ENCODE data around the gene C10orf62. TPM values are rescaled to one million over a fixed set of nuclear protein-coding genes. Genes with fewer than 3 reads are reported as not detected.
A peak's percentile ranks its signal among the peaks of the same experiment; 100 is the strongest.

C10orf62 gene
- total and polyA plus RNA-seq, 7 experiments from 2014 or later = not detected

DNA sequence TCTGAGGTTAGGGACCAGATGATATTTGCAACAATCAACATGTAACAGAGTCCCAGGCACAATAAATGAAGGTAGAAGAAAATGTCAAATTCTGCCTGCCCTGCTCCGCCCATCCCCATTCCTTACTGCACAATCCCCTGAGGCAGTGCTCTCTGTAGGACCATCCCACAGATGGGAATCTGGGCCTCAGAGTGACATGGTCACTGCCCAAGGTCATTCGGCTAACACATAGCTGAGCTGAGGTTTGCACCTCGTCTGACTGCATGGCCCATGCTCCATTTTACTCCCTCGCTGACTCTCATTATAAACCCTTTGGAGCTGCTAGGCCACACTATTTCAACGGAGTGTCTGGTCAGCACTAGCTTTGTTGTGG is 4.1 kb upstream of the C10orf62 start:
- no peak for DNase-seq
- Mint-ChIP-seq H3K9me3 (no peaks in the 10 kb centered on the region), H3K4me3 (no peak overlapping the region), H3K4me1 (peaks cover 0 to 6% (median 0%) of the 10 kb centered on the region in 7 donors), H3K27ac (no peak overlapping the region), H3K27me3 (no peaks in the 10 kb centered on the region), H3K36me3 (no peaks in the 10 kb centered on the region)
- no peaks in the 10 kb centered on the region for H3K9me3 ChIP-seq (ENCODE audit: control insufficient read depth in 2 of 3, low read length in 3 of 3)
- no peak overlapping the region for H3K27ac ChIP-seq (ENCODE audit: low read depth, low read length)
- H3K4me1 ChIP-seq (ENCODE audit: control insufficient read depth in 2 of 2, insufficient read depth in 2 of 2, low read length in 2 of 2) = no peaks in the 10 kb centered on the region
- H3K27me3 ChIP-seq (ENCODE audit: control insufficient read depth in 2 of 2, insufficient read depth in 2 of 2, low read length in 2 of 2) = no peaks in the 10 kb centered on the region
- ChIA-PET CTCF (interaction anchor here (0.6 kb wide), 1 partner anchor 121 kb away, joined by 4 read pairs; no protein-coding TSS in a partner anchor), POLR2A (no interaction called here)
- no peaks in the 10 kb centered on the region for H3K36me3 ChIP-seq (ENCODE audit: control insufficient read depth in 2 of 3, insufficient read depth in 3 of 3, low read length in 3 of 3)
- ATAC-seq = no peak
- intact Hi-C loops (cut with micrococcal nuclease) = no loop called here
- no peak overlapping the region for H3K4me3 ChIP-seq (ENCODE audit: low read length)

DNA sequence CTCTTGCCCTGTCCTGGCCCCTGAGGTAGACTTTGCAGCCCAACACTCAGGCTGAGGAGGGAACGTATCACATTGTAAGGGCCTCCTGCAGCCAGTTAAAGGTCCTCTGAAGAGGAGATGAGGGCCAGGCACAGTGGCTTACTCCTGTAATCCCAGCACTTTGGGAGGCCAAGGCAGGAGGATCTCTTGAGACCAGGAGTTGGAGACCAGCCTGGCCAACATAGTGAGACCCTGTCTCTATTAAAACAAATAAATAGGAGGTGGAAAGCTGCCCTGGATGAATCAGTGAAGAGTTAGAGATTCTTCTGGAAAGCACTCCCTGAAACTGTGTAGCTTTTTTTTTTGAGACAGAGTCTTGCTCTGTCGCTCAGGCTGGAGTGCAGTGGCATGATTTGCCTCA is 2.3 kb upstream of the C10orf62 start:
- Mint-ChIP-seq H3K27ac (no peak overlapping the region), H3K4me3 (no peak overlapping the region), H3K27me3 (no peaks in the 10 kb centered on the region), H3K4me1 (peaks cover 0 to 8% (median 0%) of the 10 kb centered on the region in 7 donors), H3K36me3 (no peaks in the 10 kb centered on the region), H3K9me3 (no peaks in the 10 kb centered on the region)
- ATAC-seq = no peak
- H3K4me1 ChIP-seq (ENCODE audit: control insufficient read depth in 2 of 2, insufficient read depth in 2 of 2, low read length in 2 of 2) = no peaks in the 10 kb centered on the region
- intact Hi-C loops (cut with micrococcal nuclease) = no loop called here
- H3K9me3 ChIP-seq (ENCODE audit: control insufficient read depth in 2 of 3, low read length in 3 of 3) = no peaks in the 10 kb centered on the region
- no peaks in the 10 kb centered on the region for H3K36me3 ChIP-seq (ENCODE audit: control insufficient read depth in 2 of 3, insufficient read depth in 3 of 3, low read length in 3 of 3)
- no peak for DNase-seq
- POLR2A ChIA-PET = no interaction called here
- H3K4me3 ChIP-seq (ENCODE audit: low read length) = no peak overlapping the region
- H3K27ac ChIP-seq (ENCODE audit: low read depth, low read length) = no peak overlapping the region
- no peaks in the 10 kb centered on the region for H3K27me3 ChIP-seq (ENCODE audit: control insufficient read depth in 2 of 2, insufficient read depth in 2 of 2, low read length in 2 of 2)
- CTCF ChIA-PET = no interaction called here

DNA sequence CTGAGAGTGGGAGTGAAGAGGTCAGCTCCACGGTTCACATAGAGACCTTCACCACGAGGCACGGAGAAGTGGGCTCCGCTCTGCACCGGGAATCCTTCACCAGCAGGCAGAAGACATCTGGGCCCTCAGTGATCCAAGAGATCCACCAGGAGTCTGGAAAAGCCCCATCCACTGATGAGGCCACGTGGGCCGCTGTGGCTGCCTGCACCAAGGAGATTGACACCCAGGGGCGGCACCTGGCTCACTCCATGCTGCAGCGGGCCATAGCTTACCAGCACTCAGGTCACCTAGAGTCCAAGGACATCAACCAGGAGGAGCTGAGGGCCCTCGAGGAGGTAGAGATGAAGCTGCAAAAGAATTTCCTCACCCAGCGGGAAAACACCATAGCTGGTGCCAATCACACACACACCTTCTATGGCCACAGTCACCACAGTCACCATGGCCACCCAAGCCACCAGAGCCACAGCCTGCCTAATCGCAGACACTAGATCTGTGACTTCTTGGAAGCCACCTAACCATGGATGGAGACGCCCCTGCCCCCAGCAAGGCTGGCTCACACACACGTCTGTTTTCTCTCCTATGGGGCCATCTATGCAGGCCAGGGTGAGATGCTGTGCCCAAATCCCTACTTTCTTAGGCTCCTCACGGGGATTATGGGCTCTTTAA is 694 bp downstream of the C10orf62 start:
- CTCF ChIA-PET = no interaction called here

DNA sequence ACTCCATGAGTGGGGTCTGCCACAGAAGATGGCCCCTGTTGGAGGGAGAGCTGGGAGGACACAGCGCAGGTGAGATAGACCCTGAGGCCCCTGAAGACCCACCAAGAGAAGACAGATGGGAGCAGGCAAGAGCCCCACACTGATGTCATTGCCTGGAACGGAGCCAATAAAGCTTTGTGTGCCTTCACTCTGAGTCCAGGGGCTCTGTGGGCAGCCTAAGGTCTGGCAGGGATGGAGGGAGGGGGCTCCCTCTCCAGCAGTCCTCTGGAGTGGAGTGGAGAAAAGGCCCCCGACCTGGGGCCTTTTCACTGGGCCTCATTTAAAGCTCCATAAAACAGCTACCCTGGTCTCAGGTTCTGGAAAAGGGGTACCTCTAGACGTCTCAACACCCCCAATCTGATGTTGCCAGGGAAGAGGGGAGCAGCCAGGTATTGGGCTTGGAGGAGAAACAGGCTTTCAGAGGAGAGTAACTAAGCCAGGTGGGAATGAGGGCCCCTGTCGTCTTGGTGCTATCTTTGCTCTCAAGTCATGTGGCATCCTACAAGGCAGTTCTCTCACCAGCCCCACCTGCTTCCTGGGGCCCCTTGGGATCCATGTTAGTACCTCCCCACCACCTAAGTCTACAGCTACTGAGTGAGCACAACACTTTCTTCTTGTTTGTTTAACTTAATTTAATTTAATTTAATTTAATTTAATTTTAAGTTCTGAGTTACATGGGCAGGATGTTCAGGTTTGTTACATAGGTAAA is 1.4 kb downstream of the C10orf62 start:
- CTCF ChIA-PET = no interaction called here
- intact Hi-C loops (cut with micrococcal nuclease) = no loop called here
- H3K4me1 Mint-ChIP-seq = peaks cover 0 to 8% (median 0%) of the 10 kb centered on the region in 7 donors

More for the DNA sequence above, 694 bp downstream of the C10orf62 start:
- Mint-ChIP-seq H3K9me3 (no peaks in the 10 kb centered on the region), H3K27ac (peak overlapping the region in 1 of 9 donors; percentile 13), H3K27me3 (no peaks in the 10 kb centered on the region), H3K4me1 (peaks cover 0 to 8% (median 0%) of the 10 kb centered on the region in 7 donors), H3K36me3 (no peaks in the 10 kb centered on the region), H3K4me3 (no peak overlapping the region)
- Histone ChIP-seq H3K9me3 (ENCODE audit: control insufficient read depth in 2 of 3, low read length in 3 of 3) (no peaks in the 10 kb centered on the region), H3K4me3 (ENCODE audit: low read length) (no peak overlapping the region), H3K4me1 (ENCODE audit: control insufficient read depth in 2 of 2, insufficient read depth in 2 of 2, low read length in 2 of 2) (no peaks in the 10 kb centered on the region), H3K27me3 (ENCODE audit: control insufficient read depth in 2 of 2, insufficient read depth in 2 of 2, low read length in 2 of 2) (no peaks in the 10 kb centered on the region), H3K36me3 (ENCODE audit: control insufficient read depth in 2 of 3, insufficient read depth in 3 of 3, low read length in 3 of 3) (no peaks in the 10 kb centered on the region), H3K27ac (ENCODE audit: low read depth, low read length) (no peak overlapping the region)
- ATAC-seq (peak; percentile 59), DNase-seq (no peak)
- intact Hi-C loops (cut with micrococcal nuclease) = no loop called here
- POLR2A ChIA-PET = no interaction called here

DNA sequence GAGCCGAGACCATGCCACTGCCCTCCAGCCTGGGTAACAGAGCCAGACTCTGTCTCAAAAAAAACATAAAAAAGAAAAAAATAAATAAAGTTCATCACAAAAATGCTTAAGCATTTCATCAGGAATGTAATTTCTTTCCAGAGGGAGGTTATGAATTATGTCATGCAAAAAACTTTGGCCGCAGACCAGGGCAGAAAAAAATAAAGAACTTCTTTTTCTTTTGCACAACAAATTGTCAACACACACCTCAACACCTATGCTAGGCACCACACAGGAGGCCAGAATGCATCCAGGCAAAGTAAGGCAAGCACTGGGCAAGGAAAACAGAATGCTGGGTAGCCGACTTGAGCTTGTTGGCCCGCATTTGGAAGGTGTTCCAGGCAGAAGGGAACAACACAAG is 3.9 kb downstream of the C10orf62 start:
- no peak overlapping the region for H3K27ac Mint-ChIP-seq
- H3K4me3 ChIP-seq (ENCODE audit: low read length) = no peak overlapping the region
- H3K4me1 ChIP-seq (ENCODE audit: control insufficient read depth in 2 of 2, insufficient read depth in 2 of 2, low read length in 2 of 2) = no peaks in the 10 kb centered on the region
- H3K9me3 ChIP-seq (ENCODE audit: control insufficient read depth in 2 of 3, low read length in 3 of 3) = no peaks in the 10 kb centered on the region
- no peak overlapping the region for H3K4me3 Mint-ChIP-seq
- no peaks in the 10 kb centered on the region for H3K27me3 Mint-ChIP-seq
- H3K9me3 Mint-ChIP-seq = no peaks in the 10 kb centered on the region
- ATAC-seq (no peak), DNase-seq (no peak)
- H3K27ac ChIP-seq (ENCODE audit: low read depth, low read length) = no peak overlapping the region
- H3K4me1 Mint-ChIP-seq = peaks cover 0 to 8% (median 0%) of the 10 kb centered on the region in 7 donors
- ChIA-PET CTCF (no interaction called here), POLR2A (no interaction called here)
- no peaks in the 10 kb centered on the region for H3K27me3 ChIP-seq (ENCODE audit: control insufficient read depth in 2 of 2, insufficient read depth in 2 of 2, low read length in 2 of 2)
- intact Hi-C loops (cut with micrococcal nuclease) = no loop called here
- H3K36me3 Mint-ChIP-seq = no peaks in the 10 kb centered on the region
- H3K36me3 ChIP-seq (ENCODE audit: control insufficient read depth in 2 of 3, insufficient read depth in 3 of 3, low read length in 3 of 3) = no peaks in the 10 kb centered on the region

More for the DNA sequence above, 1.4 kb downstream of the C10orf62 start:
- ATAC-seq (no peak), DNase-seq (no peak)
- POLR2A ChIA-PET = no interaction called here
- Mint-ChIP-seq H3K9me3 (no peaks in the 10 kb centered on the region), H3K4me3 (no peak overlapping the region), H3K27me3 (no peaks in the 10 kb centered on the region), H3K36me3 (no peaks in the 10 kb centered on the region), H3K27ac (peak overlapping the region in 1 of 9 donors; percentile 13)
- no peak overlapping the region for H3K4me3 ChIP-seq (ENCODE audit: low read length)
- H3K9me3 ChIP-seq (ENCODE audit: control insufficient read depth in 2 of 3, low read length in 3 of 3) = no peaks in the 10 kb centered on the region
- no peaks in the 10 kb centered on the region for H3K36me3 ChIP-seq (ENCODE audit: control insufficient read depth in 2 of 3, insufficient read depth in 3 of 3, low read length in 3 of 3)
- no peaks in the 10 kb centered on the region for H3K4me1 ChIP-seq (ENCODE audit: control insufficient read depth in 2 of 2, insufficient read depth in 2 of 2, low read length in 2 of 2)
- no peaks in the 10 kb centered on the region for H3K27me3 ChIP-seq (ENCODE audit: control insufficient read depth in 2 of 2, insufficient read depth in 2 of 2, low read length in 2 of 2)
- H3K27ac ChIP-seq (ENCODE audit: low read depth, low read length) = no peak overlapping the region

DNA sequence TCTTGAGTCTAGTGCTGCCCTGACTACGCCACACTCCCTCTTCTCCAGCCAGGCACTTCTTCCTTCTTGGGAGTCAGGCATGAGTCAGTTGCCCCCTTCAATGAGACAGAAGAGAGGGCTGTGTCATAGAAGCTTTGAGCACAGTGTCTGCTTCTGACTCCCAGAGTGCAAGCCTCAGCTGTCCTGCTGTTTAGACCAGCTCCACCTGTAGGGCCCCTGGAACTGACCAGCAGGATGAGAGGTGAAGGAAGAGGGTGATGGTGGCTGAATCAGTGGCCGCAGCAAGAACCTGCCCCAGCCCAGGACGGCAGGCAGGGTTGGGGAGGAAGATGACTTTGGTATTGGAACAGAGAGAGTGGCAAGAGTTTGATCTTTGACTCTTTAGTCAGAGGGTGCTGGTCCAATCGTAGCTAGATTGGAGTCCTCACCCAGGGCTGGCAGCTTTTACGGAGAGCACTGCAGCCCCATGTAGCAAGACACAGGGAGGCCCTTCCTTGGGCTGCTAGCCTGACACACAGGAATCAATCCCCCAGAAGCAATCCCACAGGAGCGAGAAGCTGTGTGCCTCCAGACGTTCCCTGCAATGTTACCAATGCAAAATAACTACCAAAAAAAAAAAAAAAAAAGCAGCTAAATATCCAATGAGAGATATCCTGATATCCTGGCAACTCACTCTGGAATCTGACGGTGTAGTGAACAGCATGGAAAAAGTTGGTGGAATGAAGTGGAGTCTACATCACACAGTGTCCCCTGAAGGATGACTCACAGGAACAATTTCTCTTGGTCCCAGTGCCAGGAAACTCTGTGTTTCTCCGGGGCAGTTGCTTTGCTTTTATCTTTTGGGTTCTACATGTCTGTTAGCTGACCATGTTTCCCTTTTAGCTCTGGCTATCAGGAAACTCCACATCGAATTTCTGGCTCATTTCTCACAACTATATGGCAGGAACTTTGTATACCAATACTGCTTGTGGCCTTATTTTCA is 6.9 kb downstream of the C10orf62 start:
- ChIA-PET CTCF (interaction anchor here (0.6 kb wide), 1 partner anchor 10 kb away, joined by 4 read pairs; no protein-coding TSS in a partner anchor), POLR2A (no interaction called here)
- ATAC-seq (no peak), DNase-seq (no peak)
- Mint-ChIP-seq H3K27ac (no peak overlapping the region), H3K4me3 (no peak overlapping the region), H3K9me3 (no peaks in the 10 kb centered on the region), H3K27me3 (no peaks in the 10 kb centered on the region), H3K4me1 (no peaks in the 10 kb centered on the region), H3K36me3 (no peaks in the 10 kb centered on the region)
- Histone ChIP-seq H3K9me3 (ENCODE audit: control insufficient read depth in 2 of 3, low read length in 3 of 3) (no peaks in the 10 kb centered on the region), H3K4me1 (ENCODE audit: control insufficient read depth in 2 of 2, insufficient read depth in 2 of 2, low read length in 2 of 2) (no peaks in the 10 kb centered on the region), H3K27me3 (ENCODE audit: control insufficient read depth in 2 of 2, insufficient read depth in 2 of 2, low read length in 2 of 2) (no peaks in the 10 kb centered on the region), H3K36me3 (ENCODE audit: control insufficient read depth in 2 of 3, insufficient read depth in 3 of 3, low read length in 3 of 3) (no peaks in the 10 kb centered on the region), H3K4me3 (ENCODE audit: low read length) (no peak overlapping the region), H3K27ac (ENCODE audit: low read depth, low read length) (no peak overlapping the region)
- intact Hi-C loops (cut with micrococcal nuclease) = no loop called here
